HG03196 (cell line): ENCODE measurements around the gene OR10H5.
"Not testable (repeated sequence)": the region's sequence is repeated elsewhere in the genome, so short reads cannot be mapped to it uniquely, and the experiment has no call there.

Experiments used
- ATAC-seq: cut with Tn5 transposase; IDR thresholded peaks from one replicate; pipeline ENCODE4 v1.9.1; 2021; ENCODE audit not compliant: unreplicated experiment

The OR10H5 gene

DNA sequence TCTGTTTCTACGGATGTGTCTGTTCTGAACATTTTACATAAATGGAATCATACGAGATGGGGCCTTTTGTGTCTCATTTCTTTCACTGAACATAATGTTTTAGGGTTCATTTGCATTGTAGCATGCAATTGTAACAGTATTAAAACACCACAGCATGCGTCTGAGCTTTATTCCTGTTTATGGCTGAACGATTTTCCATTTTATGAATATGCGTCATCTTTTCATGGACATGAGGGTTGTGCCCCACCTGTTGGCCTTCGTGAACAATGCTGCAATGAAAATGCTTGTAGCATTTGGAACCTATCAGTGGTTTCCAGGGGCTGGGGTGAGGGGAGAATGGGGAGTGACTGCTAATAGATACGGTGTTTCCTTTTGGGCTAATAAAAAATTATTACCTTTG lies 22.9 kb downstream of the OR10H5 start:
- ATAC-seq: no peak

DNA sequence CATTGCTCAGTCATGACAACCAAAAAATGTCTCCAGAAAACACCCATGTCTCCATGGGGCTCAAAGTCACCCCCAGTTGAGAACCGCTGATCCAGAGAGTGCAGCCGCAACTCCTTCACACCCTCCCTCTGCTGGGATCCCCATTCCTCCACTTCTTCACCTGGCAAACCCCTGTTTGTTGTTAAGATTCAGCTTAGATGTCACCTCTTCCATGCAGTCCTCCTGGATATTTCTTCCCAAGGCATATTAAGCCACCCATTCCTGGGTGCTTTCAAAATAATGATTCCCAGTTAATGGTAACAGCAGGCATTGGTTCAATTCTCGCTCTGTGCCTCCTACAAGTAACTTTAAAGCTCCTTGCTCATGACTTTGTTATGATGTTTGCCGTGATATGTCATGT lies 24.0 kb downstream of the OR10H5 start:
- no peak for ATAC-seq

DNA sequence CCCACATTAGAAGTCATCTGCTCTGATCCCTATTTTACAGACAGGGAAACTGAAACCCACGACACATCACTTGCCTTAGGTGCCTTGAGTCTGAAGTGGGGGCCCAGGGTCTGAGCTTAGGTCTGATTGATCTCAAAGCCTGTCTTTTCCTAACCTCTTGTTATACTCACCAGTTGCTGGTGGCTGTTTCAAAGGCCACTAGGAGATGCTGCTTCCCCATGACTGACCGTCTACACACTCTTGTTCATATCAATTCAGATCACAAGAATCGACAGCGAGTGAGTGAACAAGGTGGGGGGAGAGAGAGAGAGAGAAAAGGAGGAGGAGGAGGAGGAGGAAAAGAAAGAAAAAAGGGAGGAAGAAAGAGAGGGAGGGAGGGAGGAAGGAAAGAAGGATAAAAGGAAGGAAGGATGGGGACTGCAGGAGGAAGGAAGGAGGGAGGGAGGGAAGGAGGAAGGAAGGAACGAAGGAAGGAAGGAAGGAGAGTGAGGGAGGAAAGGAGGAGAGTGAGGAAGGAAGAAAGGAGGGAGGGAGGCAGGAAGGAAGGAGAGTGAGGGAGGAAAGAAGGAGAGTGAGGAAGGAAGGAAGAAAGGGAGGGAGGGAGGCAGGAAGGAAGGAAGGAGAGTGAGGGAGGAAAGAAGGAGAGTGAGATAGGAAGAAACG lies 24.7 kb downstream of the OR10H5 start:
- no peak for ATAC-seq

DNA sequence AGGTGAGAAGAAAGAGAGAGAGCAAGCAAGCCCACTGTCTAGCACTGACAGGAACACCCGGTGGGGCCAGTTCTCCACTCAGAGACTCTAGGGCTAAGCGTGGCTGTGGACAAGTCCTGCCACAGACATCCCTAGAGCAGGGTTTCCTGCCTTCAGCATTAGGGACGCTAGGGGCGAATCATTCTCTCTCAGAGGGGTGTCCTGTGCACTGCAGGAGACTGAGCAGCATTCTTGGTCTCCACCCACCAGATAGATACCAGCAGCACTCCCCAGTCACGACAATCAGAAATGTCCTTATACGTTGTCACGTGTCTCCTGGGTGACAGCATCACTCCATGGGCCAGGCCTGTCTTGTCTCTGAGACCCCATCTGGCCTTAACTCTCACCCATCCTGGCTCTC lies 26.5 kb downstream of the OR10H5 start:
- ATAC-seq: no peak

DNA sequence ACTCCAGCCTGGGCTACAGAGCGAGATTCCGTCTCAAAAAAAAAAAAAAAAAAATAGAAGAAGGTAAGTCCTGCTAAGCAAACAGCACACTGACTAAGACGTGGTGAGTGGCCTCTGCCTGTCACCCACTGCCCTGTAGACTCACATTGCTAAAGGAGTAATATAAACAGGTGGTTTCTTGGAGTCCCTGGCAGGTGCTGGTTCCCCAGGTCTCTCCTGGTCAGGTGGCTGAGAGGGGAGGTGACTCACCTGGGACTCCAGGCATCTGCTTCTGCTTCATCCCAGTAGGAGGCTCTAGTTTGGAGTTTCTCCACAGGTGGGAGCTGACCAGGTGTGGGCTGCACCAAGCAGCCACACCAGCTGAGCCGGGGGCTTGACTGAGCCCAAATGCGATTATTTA lies 27.8 kb downstream of the OR10H5 start, which contains the start of gene OR10H1:
Gene OR10H1, minus strand, starts transcription at position 359 of the 400 bp plus-strand sequence. CDS start 7,627 bp downstream, outside the sequence.
- ATAC-seq: no peak

DNA sequence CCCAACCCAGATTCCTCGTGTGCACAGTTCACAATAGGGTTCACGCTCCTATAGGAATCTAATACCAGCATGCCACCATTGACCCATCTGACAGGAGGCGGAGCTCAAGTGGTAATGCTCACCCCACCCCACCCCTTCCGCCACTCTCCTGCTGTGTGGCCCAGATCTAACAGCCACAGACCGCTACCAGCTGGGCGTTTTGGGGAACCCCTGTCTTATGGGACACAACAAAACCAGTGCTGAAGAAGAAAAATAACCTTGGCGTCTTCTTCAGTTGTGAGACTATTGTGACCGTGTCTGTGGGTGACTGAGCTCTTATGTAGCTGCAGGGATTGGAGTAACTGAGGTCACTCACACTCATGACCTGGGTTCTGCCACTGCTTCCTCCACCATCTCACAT lies 33.2 kb downstream of the OR10H5 start:
- ATAC-seq: no peak

DNA sequence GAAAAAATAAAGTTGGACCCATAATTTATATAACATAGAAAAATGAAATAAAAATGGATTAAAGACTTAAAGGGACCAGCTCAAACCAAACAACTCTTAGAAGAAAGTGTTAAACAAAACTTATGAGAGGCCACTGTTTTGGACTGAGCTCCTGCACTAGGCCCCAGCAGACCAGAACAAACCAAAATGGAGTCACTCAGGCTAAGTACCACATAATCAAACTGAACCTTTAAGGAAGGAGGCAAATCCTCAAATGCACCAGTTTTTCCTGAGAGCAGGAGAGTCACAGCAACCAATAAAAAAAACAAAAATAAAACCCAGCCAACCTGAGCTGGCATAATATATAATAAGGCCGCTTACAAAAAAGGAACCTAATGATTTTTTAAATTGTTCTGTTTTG lies 38.3 kb downstream of the OR10H5 start:
- no peak for ATAC-seq

DNA sequence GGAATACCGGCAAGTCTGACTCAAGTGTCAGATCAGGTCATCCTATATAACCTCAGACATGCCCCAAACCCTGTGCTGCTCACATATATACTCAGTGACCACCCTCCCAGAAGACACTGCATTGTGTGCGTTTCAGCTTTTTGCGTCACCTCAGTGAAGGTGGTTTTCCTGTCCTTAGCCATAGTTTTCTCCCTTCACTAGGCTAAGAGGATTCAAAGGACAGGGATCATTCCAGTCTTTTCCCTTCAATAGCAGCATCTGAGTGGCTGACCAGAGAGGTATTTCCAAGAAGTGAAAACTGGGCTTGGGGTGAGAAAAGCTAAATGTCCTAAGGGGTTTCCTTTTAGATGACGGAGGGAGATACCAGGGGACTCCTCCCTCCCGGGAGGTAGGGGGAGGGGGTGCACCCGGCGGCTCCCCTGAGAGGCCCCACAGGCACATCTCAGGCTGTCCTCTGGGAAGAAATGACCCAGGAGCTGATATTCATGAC lies 40.7 kb downstream of the OR10H5 start:
- ATAC-seq: no peak

DNA sequence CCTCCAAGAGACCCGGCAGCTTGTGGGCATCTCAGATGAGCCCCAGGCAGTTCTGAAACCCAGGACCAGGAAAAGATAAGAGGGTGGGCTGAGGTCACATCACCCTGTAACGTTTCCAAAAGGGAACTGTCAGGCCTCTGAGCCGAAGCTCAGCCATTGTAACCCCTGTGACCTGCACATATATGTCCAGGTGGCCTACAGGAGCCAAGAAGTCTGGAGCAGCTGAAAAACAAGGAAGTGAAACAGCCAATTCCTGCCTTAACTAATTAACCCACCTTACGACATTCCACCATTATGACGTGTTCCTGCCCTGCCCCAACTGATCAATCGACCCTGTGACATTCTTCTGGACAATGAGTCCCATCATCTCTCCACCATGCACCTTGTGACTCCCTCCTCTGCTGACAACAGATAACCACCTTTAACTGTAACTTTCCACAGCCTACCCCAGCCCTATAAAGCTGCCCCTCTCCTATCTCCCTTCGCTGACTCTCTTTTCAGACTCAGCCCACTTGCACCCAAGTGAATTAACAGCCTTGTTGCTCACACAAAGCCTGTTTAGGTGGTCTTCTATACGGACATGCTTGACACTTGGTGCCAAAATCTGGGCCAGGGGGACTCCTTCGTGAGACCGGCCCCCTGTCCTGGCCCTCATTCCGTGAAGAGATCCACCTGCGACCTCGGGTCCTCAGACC lies 41.3 kb downstream of the OR10H5 start:
- ATAC-seq: not testable (repeated sequence)

DNA sequence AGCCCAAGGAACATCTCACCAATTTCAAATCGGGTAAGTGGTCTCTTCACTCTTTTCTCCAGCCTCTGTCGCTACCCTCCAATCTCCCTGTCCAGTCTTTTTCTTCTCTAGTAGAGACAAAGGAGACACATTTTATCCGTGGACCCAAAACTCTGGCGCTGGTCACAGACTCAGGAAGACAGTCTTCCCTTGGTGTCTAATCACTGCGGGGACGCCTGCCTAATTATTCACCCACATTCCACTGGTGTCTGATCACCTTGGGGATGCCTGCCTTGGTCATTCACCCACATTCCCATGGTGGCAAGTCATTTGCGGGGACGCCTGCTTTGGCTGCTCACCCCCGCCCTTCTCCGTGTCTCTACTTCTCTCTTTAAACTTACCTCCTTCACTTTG lies 41.8 kb downstream of the OR10H5 start:
- no peak for ATAC-seq

DNA sequence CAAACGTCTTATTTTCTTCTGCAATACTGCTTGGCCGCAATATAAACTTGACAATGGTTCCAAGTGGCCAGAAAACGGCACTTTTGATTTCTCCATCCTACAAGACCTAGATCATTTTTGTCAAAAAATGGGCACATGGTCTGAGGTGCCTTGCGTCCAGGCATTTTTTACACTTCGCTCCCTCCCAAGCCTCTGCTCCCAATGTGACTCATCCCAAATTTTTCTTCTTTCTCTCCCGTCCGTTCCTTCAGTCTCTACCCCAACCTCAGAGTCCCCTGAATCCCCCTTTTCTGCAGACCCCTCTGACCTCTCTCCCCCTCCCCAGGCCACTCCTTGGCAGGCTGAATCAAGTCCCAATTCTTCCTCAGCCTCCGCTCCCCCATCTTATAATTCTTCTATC lies 42.3 kb downstream of the OR10H5 start:
- no peak for ATAC-seq

DNA sequence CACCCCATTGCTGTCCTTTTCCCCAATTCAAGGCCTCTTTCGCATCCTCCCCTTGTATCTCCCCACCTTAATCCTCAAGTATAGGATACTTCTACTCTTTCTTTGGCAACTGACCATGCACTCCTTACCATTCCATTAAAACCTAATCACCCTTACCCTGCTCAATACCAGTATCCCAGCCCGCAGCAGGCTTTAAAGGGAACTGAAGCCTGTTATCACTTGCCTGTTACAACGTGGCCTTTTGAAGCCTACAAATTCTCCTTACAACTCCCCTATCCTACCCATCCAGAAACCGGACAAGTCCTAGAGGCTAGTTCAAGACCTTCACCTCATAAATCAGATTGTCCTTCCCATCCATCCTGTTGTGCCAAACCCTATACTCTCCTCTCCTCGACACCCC lies 44.2 kb downstream of the OR10H5 start:
- ATAC-seq: no peak

DNA sequence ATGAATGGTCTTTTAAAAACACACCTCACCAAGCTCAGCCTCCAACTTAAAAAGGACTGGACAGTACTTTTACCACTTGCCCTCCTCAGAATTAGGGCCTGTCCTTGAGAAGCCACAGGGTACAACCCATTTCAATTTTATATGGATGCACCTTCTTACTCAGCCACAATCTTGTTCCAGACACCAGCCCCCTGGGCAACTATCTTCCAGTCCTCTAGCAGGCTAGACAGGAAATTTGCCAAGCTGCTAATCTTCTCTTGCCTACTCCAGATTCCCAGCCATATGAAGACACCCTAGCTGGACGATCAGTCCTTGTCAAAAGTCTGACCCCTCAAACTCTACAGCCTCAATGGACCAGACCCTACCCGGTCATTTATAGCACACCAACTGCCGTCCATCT lies 46.8 kb downstream of the OR10H5 start:
- not testable (repeated sequence) for ATAC-seq

DNA sequence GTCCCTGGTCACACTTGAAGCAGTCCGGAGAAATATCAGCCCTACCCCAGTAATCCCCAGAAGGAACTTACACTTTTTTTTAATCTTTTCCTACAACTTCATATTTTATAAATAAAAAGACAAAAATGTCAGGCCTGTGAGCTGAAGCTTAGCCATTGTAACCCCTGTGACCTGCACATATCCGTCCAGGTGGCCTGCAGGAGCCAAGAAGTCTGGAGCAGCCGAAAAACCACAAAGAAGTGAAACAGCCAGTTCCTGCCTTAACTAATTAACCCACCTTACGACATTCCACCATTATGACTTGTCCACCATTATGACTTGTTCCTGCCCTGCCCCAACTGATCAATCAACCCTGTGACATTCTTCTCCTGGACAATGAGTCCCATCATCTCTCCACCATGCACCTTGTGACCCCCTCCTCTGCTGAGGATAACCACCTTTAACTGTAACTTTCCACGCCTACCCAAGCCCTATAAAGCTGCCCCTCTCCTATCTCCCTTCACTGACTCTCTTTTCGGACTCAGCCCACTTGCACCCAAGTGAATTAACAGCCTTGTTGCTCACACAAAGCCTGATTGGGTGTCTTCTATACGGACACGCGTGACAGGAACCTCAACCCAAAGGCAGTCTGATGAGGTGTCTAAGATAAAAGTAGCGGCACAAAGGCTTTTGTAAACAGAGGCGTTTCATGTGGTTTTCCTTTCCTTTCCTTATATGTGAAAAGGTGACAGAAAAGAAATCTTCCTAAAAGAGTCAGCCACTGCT lies 48.3 kb downstream of the OR10H5 start:
- not testable (repeated sequence) for ATAC-seq

DNA sequence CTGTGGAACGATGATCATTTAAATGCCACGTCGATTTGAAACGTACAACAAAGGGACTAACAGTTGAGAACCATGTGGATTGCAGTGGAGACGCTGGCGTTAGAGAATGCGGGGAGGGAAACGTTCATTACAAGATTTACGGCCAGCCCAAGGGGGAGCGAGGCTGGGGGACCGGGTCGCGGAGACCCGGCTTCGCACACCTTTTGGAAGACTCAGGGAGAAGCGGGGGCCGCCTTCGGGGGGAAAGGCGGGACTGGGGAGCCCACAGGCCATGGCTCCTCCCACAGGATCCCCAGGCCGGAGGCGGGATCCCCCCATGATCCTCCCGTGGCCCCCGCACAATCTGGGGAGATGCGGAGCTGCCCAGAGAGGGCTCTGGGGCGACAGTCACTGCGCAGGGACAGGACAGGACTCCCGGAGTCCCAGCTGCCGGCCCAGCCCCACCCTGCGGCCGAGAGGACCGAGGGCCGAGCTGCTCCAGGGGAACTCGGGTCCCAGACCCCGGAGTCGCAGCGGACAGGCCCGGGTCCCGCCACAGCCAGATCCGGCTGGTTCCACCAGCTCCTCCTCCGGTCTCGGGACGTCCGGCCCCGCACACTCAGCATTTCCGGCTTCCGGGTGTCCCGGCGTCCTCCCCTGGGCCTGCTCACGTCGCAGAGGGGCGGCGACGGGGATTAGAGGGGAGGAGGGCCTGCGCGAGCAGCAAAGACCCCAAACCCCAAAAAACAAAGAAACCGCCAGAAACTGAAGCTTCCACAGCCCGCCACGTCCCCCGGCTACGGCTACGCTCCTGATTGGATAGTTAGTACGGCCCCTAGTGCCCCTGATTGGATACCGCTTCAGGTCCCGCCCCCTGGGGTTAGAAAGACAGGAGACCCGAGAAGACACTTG lies 49.1 kb downstream of the OR10H5 start:
- peak; percentile 93 for ATAC-seq

DNA sequence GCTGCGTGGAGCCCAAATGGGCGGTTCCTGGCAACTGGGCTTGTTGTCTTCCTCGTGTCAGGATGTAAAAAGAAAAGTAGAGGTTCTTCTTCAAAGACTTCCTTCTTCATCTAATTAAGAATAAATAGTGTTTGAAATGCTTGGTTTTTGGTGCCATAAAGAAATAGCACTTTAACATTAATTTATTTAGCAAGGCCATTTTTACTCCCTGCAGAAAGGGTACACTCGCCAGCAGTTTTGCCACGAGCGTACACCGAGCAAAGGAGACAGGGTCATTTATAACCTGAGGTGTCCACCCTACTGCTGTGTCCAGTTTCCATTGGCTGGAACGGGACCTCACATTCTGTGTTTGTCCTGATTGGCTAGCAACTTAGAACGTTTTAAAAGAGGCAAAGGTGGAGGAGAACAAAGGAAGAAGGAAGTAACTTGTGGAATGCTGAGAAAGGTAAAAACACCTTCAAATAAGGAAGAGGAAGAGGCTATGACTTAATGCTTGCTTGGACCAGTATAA lies 49.8 kb downstream of the OR10H5 start:
- no peak for ATAC-seq

DNA sequence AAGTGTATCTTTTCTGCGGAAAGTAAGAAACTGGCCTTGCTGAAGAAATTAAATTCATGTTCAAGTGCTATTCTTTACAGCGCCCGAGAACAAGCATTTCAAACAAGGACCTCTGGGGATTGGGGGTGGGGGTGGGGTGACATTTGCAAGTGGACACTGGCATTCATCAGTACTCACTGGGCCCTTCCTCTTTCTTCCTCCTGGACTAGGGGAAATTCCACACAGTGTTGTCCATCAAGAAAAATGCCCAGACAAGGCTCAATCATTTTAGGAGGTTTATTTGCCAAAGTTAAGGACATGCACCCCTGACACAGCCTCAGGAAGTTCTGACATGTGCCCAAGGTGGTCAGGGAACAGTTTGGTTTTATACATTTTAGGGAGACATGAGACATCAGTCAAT lies 50.9 kb downstream of the OR10H5 start:
- no peak for ATAC-seq

DNA sequence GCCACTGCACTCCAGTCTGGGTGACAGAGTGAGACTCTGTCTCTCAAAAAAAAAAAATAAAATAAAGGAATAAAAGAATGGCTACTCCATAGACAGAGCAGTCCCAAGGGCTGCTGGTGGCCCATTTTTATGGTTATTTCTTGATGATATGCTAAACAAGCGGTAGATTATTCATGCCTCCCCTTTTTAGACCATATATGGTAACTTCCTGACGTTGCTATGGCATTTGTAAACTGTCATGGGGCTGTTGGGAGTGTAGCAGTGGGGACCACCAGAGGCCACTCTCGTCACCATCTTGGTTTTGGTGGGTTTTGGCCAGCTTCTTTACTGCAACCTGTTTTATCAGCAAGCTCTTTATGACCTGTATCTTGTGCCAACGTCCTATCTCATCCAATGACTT lies 52.4 kb downstream of the OR10H5 start:
- not testable (repeated sequence) for ATAC-seq

DNA sequence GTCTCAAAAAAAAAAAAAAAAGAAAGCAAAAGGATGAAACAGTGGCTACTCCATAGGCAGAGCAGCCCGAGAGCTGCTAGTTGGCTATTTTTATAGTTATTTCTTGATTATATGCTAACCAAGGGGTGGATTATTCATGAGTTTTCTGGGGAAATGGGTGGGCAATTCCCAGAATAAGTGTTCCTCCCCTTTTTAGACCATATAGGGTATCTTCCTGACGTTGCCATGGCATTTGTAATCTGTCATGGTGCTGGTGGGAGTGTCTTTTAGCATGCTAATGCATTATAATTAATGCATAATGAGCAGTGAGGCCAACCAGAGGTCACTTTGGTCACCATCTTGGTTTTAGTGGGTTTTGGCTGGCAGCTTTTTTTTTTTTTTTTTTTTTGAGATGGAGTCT lies 53.4 kb downstream of the OR10H5 start:
- ATAC-seq: no peak

DNA sequence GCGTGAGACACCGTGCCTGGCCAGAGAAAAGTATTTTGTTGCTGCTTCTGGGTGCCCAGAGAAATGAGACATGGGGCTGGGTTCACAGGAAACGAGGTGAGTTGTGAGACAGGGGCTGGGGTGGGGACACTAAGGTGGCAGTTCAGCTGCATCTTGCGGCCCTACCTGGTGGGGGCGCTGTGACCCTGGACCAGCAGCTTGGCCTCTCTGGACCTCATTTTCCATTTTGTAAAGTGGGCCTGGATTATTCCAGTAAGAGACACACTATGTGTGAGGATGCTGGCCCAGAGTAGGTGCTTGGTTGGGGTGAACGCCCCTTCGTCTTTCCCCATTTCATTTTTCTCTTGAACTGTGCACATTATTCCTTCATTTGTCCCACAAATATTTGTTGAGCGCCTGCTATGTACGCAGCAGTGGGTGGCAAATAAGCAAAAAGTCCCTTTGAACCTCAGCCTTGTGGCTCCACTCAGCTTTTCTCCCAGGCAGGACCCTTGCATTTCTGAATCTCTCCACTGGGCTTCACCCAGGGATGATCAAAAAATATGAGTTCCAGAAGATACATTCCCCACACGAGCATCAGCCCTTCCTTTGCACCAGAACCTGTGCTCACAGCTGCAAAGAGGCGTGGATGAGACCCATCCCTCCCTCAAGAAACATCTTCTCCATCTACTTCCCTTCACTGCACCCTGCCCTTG lies 54.6 kb downstream of the OR10H5 start:
- no peak for ATAC-seq
